Measurements from ENCODE around the gene IFITM2. TPM values are rescaled to one million over a fixed set of nuclear protein-coding genes. Genes with fewer than 3 reads are reported as not detected.
"Not testable (repeated sequence)": the region's sequence is repeated elsewhere in the genome, so short reads cannot be mapped to it uniquely, and the experiment has no call there.

IFITM2 gene
- total and polyA plus RNA-seq, 2 experiments from 2014 or later = 59.2 to 504 TPM

DNA sequence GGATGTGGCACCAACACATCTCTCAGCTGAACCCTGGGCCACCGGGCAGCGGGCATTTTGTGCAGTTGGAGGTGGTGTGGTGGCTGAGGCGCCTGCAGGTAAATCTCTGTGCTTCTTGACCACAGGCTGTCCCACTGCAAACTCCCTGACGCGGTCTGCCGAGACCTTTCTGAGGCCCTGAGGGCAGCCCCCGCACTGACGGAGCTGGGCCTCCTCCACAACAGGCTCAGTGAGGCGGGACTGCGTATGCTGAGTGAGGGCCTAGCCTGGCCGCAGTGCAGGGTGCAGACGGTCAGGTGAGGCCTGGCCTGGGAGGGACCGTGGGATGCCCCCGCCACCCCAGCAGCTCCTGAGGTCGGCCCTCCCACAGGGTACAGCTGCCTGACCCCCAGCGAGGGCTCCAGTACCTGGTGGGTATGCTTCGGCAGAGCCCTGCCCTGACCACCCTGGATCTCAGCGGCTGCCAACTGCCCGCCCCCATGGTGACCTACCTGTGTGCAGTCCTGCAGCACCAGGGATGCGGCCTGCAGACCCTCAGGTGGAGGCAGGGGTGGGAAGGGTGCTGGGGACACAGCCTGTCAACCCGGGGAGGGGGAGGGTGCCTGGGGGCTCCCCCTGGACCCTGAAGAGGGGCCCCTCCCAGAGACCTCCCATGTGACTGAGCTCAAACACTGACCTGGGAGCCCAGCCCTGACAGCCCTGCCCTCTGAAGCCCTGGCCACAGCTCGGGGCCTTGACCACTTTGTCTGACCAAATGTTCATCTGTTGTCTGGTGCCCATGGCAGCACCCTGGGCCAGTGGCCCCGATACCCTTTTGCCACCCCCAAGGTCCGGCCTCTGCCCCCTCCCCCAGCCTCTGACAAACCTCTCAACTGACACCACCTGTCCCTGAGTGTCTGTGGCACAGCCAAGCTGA is 23.3 kb upstream of the IFITM2 start:
- Histone ChIP-seq H3K27ac (no peak overlapping the region), H4K20me1 (ENCODE audit: insufficient read depth, poor library complexity, severe bottlenecking) (no peaks in the 10 kb centered on the region), H3K4me1 (ENCODE audit: insufficient read depth) (peaks cover 6% of the 10 kb centered on the region), H3K9me3 (ENCODE audit: low read depth) (no peaks in the 10 kb centered on the region), H2AFZ (no peak overlapping the region), H3K36me3 (replicated peaks; ENCODE audit: insufficient read depth, low read depth) (no peaks in the 10 kb centered on the region), H3K27me3 (no peaks in the 10 kb centered on the region), H3K4me3 (no peak overlapping the region), H3K79me2 (no peaks in the 10 kb centered on the region), H3K9me2 (replicated peaks; ENCODE audit: insufficient read depth) (no peaks in the 10 kb centered on the region), H3K4me2 (no peak overlapping the region)
- 89% methylated on average over 18 of the region's 24 CpGs for WGBS (ENCODE audit: low lambda C conversion rate, missing lambda C conversion rate)
- TF ChIP-seq, protein P1, sequence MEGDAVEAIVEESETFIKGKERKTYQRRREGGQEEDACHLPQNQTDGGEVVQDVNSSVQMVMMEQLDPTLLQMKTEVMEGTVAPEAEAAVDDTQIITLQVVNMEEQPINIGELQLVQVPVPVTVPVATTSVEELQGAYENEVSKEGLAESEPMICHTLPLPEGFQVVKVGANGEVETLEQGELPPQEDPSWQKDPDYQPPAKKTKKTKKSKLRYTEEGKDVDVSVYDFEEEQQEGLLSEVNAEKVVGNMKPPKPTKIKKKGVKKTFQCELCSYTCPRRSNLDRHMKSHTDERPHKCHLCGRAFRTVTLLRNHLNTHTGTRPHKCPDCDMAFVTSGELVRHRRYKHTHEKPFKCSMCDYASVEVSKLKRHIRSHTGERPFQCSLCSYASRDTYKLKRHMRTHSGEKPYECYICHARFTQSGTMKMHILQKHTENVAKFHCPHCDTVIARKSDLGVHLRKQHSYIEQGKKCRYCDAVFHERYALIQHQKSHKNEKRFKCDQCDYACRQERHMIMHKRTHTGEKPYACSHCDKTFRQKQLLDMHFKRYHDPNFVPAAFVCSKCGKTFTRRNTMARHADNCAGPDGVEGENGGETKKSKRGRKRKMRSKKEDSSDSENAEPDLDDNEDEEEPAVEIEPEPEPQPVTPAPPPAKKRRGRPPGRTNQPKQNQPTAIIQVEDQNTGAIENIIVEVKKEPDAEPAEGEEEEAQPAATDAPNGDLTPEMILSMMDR (IDR thresholded peaks at IDR 0.05; ENCODE audit: poor library complexity) = no peak
- TF ChIP-seq EZH2phosphoT487 (IDR thresholded peaks at IDR 0.05; ENCODE audit: low read depth, severe bottlenecking, unreplicated experiment) (no peak), EZH2 (IDR thresholded peaks at IDR 0.05; ENCODE audit: borderline replicate concordance) (no peak)
- no peak for DNase-seq (ENCODE audit: low spot score)

DNA sequence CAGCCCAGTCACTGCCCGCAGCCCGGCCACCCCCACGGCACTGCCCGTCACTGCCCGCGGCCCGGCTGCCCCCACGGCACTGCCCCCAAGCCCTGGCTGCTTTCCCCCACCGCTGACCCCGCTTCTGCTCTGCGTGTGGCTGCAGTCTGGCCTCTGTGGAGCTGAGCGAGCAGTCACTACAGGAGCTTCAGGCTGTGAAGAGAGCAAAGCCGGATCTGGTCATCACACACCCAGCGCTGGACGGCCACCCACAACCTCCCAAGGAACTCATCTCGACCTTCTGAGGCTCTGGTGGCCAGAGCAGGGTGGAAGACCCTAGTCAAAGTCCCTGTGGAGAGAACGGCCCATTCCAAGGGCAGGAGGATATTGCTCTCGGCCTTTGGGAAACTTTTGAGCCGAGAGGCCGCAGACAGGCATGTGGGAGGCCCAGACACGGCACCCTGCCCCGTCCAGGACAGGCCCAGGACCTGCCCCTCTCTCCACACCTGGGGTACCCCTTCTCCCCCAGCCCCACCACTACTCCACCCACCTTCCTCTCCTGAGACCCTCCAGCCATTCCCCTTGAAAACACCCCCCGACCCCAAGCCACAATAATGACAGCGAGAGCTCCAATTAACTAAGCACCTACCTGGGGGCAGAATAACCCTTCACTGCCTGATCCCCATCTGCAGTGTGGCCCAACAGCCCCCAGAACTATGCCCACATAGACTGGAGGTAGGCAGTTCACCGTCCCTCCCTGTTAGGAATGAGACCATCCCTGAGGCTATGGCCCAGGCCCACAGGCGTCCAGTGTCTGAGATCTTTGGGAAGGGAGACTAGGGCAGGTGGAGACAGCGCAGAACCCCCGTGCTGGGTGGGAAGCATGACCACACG is 22.4 kb upstream of the IFITM2 start:
- Histone ChIP-seq H3K4me1 (ENCODE audit: insufficient read depth) (peaks cover 15% of the 10 kb centered on the region), H4K20me1 (ENCODE audit: insufficient read depth, poor library complexity, severe bottlenecking) (no peaks in the 10 kb centered on the region), H3K9me3 (ENCODE audit: low read depth) (no peaks in the 10 kb centered on the region), H3K79me2 (no peaks in the 10 kb centered on the region), H3K27ac (no peak overlapping the region), H3K4me3 (no peak overlapping the region), H3K9me2 (replicated peaks; ENCODE audit: insufficient read depth) (no peaks in the 10 kb centered on the region), H3K4me2 (no peak overlapping the region), H2AFZ (no peak overlapping the region), H3K36me3 (replicated peaks; ENCODE audit: insufficient read depth, low read depth) (no peaks in the 10 kb centered on the region), H3K27me3 (no peaks in the 10 kb centered on the region)
- no peak for TF ChIP-seq EZH2 (IDR thresholded peaks at IDR 0.05; ENCODE audit: borderline replicate concordance)
- TF ChIP-seq, protein P1 (IDR thresholded peaks at IDR 0.05; ENCODE audit: poor library complexity) = no peak
- DNase-seq (ENCODE audit: low spot score) = no peak
- WGBS (ENCODE audit: low lambda C conversion rate, missing lambda C conversion rate) = 86% methylated on average over 21 of the region's 29 CpGs

DNA sequence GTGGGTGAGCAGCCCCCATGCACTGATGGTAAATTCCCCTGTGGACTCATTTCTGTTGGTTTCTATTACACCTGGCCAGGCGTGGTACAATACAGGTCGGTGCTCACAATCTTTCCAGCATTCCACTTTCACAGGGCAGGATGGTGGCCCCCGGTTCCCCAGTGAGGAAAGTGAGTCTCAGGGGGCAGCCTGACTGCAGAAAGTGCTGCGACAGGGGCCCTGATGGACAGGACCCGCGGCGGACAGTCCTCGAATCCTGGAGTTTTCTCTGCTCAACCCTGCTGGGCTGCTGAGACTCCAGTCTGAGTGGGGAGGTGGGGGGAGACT is 21.8 kb upstream of the IFITM2 start:
- Histone ChIP-seq H3K4me3 (no peak overlapping the region), H3K27ac (no peak overlapping the region), H3K4me2 (no peak overlapping the region), H4K20me1 (ENCODE audit: insufficient read depth, poor library complexity, severe bottlenecking) (no peaks in the 10 kb centered on the region), H3K27me3 (no peaks in the 10 kb centered on the region), H3K9me3 (ENCODE audit: low read depth) (no peaks in the 10 kb centered on the region), H3K9me2 (replicated peaks; ENCODE audit: insufficient read depth) (no peaks in the 10 kb centered on the region), H3K36me3 (replicated peaks; ENCODE audit: insufficient read depth, low read depth) (no peaks in the 10 kb centered on the region), H2AFZ (no peak overlapping the region), H3K79me2 (no peaks in the 10 kb centered on the region), H3K4me1 (ENCODE audit: insufficient read depth) (peaks cover 19% of the 10 kb centered on the region)
- DNase-seq (ENCODE audit: low spot score) = no peak
- WGBS (ENCODE audit: low lambda C conversion rate, missing lambda C conversion rate) = 93% methylated on average over 8 of the region's 8 CpGs
- no peak for TF ChIP-seq EZH2phosphoT487 (IDR thresholded peaks at IDR 0.05; ENCODE audit: low read depth, severe bottlenecking, unreplicated experiment)
- TF ChIP-seq EZH2 (IDR thresholded peaks at IDR 0.05; ENCODE audit: borderline replicate concordance) = no peak
- TF ChIP-seq, protein P1 (IDR thresholded peaks at IDR 0.05; ENCODE audit: poor library complexity) = no peak

DNA sequence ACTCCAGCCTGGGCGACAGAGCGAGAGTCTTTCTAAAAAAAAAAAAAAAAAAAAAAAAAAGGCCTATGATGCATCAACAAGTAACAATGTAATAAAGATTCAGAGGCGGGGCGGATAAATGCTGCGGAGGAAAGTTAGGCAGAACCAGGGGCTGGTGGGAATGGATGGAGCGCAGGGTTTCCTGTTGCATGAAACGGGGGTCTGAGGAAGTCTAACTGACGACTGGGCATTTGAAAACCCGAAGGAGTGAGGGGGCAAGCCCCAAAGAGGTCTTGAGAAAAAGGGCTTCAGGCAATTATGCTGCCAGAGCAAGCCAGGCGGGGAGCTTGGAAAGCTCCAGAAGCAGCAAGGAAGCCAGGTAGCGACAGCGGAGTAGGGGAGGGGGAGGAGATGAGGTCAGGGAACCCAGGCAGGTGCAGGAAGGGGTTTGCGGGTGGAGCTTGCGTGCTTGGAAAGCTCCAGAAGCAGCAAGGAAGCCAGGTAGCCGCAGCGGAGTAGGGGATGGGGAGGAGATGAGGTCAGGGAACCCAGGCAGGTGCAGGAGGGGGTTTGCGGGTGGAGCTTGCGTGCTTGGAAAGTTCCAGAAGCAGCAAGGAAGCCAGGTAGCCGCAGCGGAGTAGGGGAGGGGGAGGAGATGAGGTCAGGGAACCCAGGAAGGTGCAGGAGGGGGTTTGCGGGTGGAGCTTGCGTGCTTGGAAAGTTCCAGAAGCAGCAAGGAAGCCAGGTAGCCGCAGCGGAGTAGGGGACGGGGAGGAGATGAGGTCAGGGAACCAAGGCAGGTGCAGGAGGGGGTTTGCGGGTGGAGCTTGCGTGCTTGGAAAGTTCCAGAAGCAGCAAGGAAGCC is 20.4 kb upstream of the IFITM2 start:
- not testable (repeated sequence) for H3K9me3 ChIP-seq (ENCODE audit: low read depth); H2AFZ ChIP-seq; H3K79me2 ChIP-seq; H3K36me3 ChIP-seq (replicated peaks; ENCODE audit: insufficient read depth, low read depth); H3K27me3 ChIP-seq; DNase-seq (ENCODE audit: low spot score); H3K9me2 ChIP-seq (replicated peaks; ENCODE audit: insufficient read depth); H3K27ac ChIP-seq; H3K4me3 ChIP-seq; H4K20me1 ChIP-seq (ENCODE audit: insufficient read depth, poor library complexity, severe bottlenecking); H3K4me2 ChIP-seq
- H3K4me1 ChIP-seq (ENCODE audit: insufficient read depth) = peaks cover 19% of the 10 kb centered on the region
- WGBS (ENCODE audit: low lambda C conversion rate, missing lambda C conversion rate) = 90% methylated on average over 13 of the region's 27 CpGs

Data from hepatocyte (in vitro differentiated cells).